Measurements from ENCODE around the gene RPS27. TPM values are rescaled to one million over a fixed set of nuclear protein-coding genes. Genes with fewer than 3 reads are reported as not detected.
"Not testable (repeated sequence)": the region's sequence is repeated elsewhere in the genome, so short reads cannot be mapped to it uniquely, and the experiment has no call there.

The RPS27 gene
- total RNA-seq, 1 experiment from 2014 or later = 1,783 TPM

DNA sequence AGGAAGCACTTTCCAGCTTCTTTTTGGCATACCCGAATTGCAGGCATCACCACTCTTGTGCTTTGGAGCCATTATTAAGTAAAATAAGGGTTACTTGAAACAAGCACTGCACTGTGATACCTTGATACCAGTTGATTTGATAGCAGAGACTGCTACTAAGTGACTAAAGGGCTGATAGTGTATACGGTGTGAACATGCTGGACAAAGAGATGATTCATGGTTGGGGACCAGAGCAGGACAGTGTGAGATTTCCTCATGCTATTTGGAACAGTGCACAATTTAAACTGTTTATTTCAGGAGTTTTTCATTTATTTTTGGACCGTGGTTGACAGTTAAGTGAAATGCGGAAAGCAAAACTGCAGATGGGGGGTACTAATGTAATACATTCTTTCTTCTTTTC, 9.9 kb downstream of the RPS27 start:
- no TSS peak for BruUV-seq (replicated peaks)
- no peak for DNase-seq
- Mint-ChIP-seq H3K27ac (ENCODE audit: unreplicated experiment) (peak overlapping the region; percentile 48), H3K9me3 (ENCODE audit: low read depth, unreplicated experiment) (no peaks in the 10 kb centered on the region), H3K4me1 (ENCODE audit: low read depth, unreplicated experiment) (peaks cover 23% of the 10 kb centered on the region), H3K4me3 (ENCODE audit: low read depth, unreplicated experiment) (peak overlapping the region; percentile 42), H3K36me3 (ENCODE audit: insufficient read depth, unreplicated experiment) (peaks cover 17% of the 10 kb centered on the region), H3K27me3 (ENCODE audit: unreplicated experiment) (no peaks in the 10 kb centered on the region)
- TF ChIP-seq CTCF (IDR thresholded peaks at IDR 0.05; ENCODE audit: unreplicated experiment) = no peak
- intact Hi-C loops (cut with micrococcal nuclease; ENCODE audit: unreplicated experiment) = loop anchor here (10.0 kb wide), 1 partner anchor 94 kb away; no protein-coding TSS in a partner anchor
- CTCF ChIA-PET = interaction anchor here (0.8 to 1.6 kb wide), 2 partner anchors 10 to 155 kb away, joined by 4 to 7 read pairs; partner anchors contain the start of gene RPS27

GRCh38 chr1:154006136-154006535, 15.6 kb downstream of the RPS27 start:
- Mint-ChIP-seq H3K9me3 (ENCODE audit: low read depth, unreplicated experiment) (no peaks in the 10 kb centered on the region), H3K4me3 (ENCODE audit: low read depth, unreplicated experiment) (no peak overlapping the region), H3K27ac (ENCODE audit: unreplicated experiment) (no peak overlapping the region), H3K4me1 (ENCODE audit: low read depth, unreplicated experiment) (peaks cover 11% of the 10 kb centered on the region), H3K27me3 (ENCODE audit: unreplicated experiment) (no peaks in the 10 kb centered on the region), H3K36me3 (ENCODE audit: insufficient read depth, unreplicated experiment) (no peaks in the 10 kb centered on the region)
- no TSS peak for BruUV-seq (replicated peaks)
- CTCF ChIA-PET = no interaction called here
- intact Hi-C loops (cut with micrococcal nuclease; ENCODE audit: unreplicated experiment) = loop anchor here (10.0 kb wide), 1 partner anchor 89 kb away; no protein-coding TSS in a partner anchor
- no peak for DNase-seq
- TF ChIP-seq CTCF (IDR thresholded peaks at IDR 0.05; ENCODE audit: unreplicated experiment) = no peak

- Mint-ChIP-seq H3K9me3 (ENCODE audit: low read depth, unreplicated experiment) (no peaks in the 10 kb centered on the region), H3K27ac (ENCODE audit: unreplicated experiment) (no peak overlapping the region), H3K4me1 (ENCODE audit: low read depth, unreplicated experiment) (peaks cover 10% of the 10 kb centered on the region), H3K27me3 (ENCODE audit: unreplicated experiment) (no peaks in the 10 kb centered on the region), H3K36me3 (ENCODE audit: insufficient read depth, unreplicated experiment) (no peaks in the 10 kb centered on the region), H3K4me3 (ENCODE audit: low read depth, unreplicated experiment) (no peak overlapping the region)
- no peak for DNase-seq
- intact Hi-C loops (cut with micrococcal nuclease; ENCODE audit: unreplicated experiment) = no loop called here
- BruUV-seq (replicated peaks) = no TSS peak
- CTCF ChIA-PET = interaction anchor here (0.7 kb wide), 1 partner anchor 11 kb away, joined by 5 read pairs; no protein-coding TSS in a partner anchor
- no peak for TF ChIP-seq CTCF (IDR thresholded peaks at IDR 0.05; ENCODE audit: unreplicated experiment)
Observed at GRCh38 chr1:154012129-154012528, 21.6 kb downstream of the RPS27 start.

DNA sequence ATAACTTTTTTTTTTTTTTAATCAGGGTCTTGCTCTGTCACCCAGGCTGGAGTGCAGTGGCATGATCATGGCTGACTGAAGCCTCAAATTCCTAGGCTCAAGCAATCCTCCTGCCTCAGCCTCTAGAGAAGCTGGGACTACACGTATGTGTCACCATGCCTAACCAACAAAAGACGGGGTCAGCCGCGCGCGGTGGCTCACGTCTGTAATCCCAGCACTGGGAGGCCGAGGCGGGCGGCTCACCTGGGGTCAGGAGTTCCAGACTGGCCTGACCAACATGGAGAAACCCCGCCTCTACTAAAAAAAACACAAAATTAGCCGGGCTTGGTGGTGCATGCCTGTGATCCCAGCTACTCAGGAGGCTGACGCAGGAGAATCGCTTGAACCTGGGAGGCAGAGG, 22.0 kb downstream of the RPS27 start:
- peaks cover 10% of the 10 kb centered on the region for H3K4me1 Mint-ChIP-seq (ENCODE audit: low read depth, unreplicated experiment)
- DNase-seq; H3K4me3 Mint-ChIP-seq (ENCODE audit: low read depth, unreplicated experiment); H3K27ac Mint-ChIP-seq (ENCODE audit: unreplicated experiment); H3K36me3 Mint-ChIP-seq (ENCODE audit: insufficient read depth, unreplicated experiment); H3K27me3 Mint-ChIP-seq (ENCODE audit: unreplicated experiment); intact Hi-C loops (cut with micrococcal nuclease; ENCODE audit: unreplicated experiment); CTCF ChIA-PET; BruUV-seq (replicated peaks); H3K9me3 Mint-ChIP-seq (ENCODE audit: low read depth, unreplicated experiment): not testable (repeated sequence)

- no peak for DNase-seq
- no peak for TF ChIP-seq CTCF (IDR thresholded peaks at IDR 0.05; ENCODE audit: unreplicated experiment)
- CTCF ChIA-PET = interaction anchor here (0.6 kb wide), 1 partner anchor 139 kb away, joined by 3 read pairs; no protein-coding TSS in a partner anchor
- no TSS peak for BruUV-seq (replicated peaks)
- intact Hi-C loops (cut with micrococcal nuclease; ENCODE audit: unreplicated experiment) = no loop called here
- no peaks in the 10 kb centered on the region for H3K9me3 Mint-ChIP-seq (ENCODE audit: low read depth, unreplicated experiment)
- no peaks in the 10 kb centered on the region for H3K36me3 Mint-ChIP-seq (ENCODE audit: insufficient read depth, unreplicated experiment)
- no peaks in the 10 kb centered on the region for H3K27me3 Mint-ChIP-seq (ENCODE audit: unreplicated experiment)
- H3K27ac Mint-ChIP-seq (ENCODE audit: unreplicated experiment) = peak overlapping the region; percentile 7
- H3K4me3 Mint-ChIP-seq (ENCODE audit: low read depth, unreplicated experiment) = no peak overlapping the region
- H3K4me1 Mint-ChIP-seq (ENCODE audit: low read depth, unreplicated experiment) = peaks cover 10% of the 10 kb centered on the region
Observed at GRCh38 chr1:154014154-154014907, 23.8 kb downstream of the RPS27 start.

All from Calu3 (cell line).